PC-3 (cell line): Measurements from ENCODE around the gene KANSL1L. TPM values are rescaled to one million over a fixed set of nuclear protein-coding genes. Genes with fewer than 3 reads are reported as not detected.

ENCODE experiments used
- ATAC-seq: fragments of 200-7000 bp; cut with Tn5 transposase; 2 replicates; pipeline ENCODE4 v1.9.1; 2020; ENCODE audit warnings: mild to moderate bottlenecking, moderate library complexity
- BruUV-seq: library from RNA; stranded (reverse); fragments of 400-500 nt; replicated peaks from 2 replicates; lab custom pipeline; 2021; lab: Mats Ljungman, UMichigan
- CTCF ChIA-PET: fragments of 300-600 bp; sonication (Branson Sonifier 250); formaldehyde crosslinking; loops from one replicate; lab custom pipeline; 2022; ENCODE audit warnings: antibody characterized with exemption; lab: Charles Lee
- POLR2A ChIA-PET: fragments of 300-600 bp; sonication (Branson Sonifier 250); formaldehyde crosslinking; loops from one replicate; lab custom pipeline; 2022; ENCODE audit warnings: antibody characterized with exemption; ENCODE audit not compliant: unreplicated experiment; lab: Charles Lee
- DNase-seq: peaks from one replicate; pipeline ENCODE4 v3.0.0-alpha.2; 2015
- H2AFZ ChIP-seq: fragments of 300-600 bp; sonication (generic); 2 replicates; pipeline ENCODE4 v1.6.0; 2016; ENCODE audit warnings: antibody characterized with exemption, low read length
- H3F3A ChIP-seq: fragments of 300-600 bp; sonication (generic); one replicate; pipeline ENCODE4 v1.6.0; 2017; ENCODE audit warnings: antibody characterized with exemption, low read length, control low read depth, mild to moderate bottlenecking; ENCODE audit not compliant: unreplicated experiment
- H3K27ac ChIP-seq: fragments of 300-600 bp; sonication (generic); 2 replicates; pipeline ENCODE4 v1.5.1; 2016; ENCODE audit warnings: mild to moderate bottlenecking, low read length
- H3K27me3 ChIP-seq: fragments of 300-600 bp; sonication (generic); 2 replicates; pipeline ENCODE4 v1.6.1; 2016; ENCODE audit warnings: low read length, mixed read lengths
- H3K36me3 ChIP-seq: fragments of 300-600 bp; sonication (generic); 2 replicates; pipeline ENCODE4 v1.6.1; 2016; ENCODE audit warnings: low read depth, mixed run types, low read length, mixed read lengths
- H3K4me1 ChIP-seq: fragments of 300-600 bp; sonication (generic); 2 replicates; pipeline ENCODE4 v1.5.1; 2016; ENCODE audit warnings: low read length; ENCODE audit not compliant: insufficient read depth
- H3K4me2 ChIP-seq: fragments of 300-600 bp; sonication (generic); 2 replicates; pipeline ENCODE4 v1.6.0; 2016; ENCODE audit warnings: low read length
- H3K4me3 ChIP-seq: fragments of 300-600 bp; sonication (generic); 2 replicates; pipeline ENCODE4 v1.5.1; 2016; ENCODE audit warnings: mild to moderate bottlenecking, low read length, mixed read lengths
- H3K79me2 ChIP-seq: fragments of 300-600 bp; sonication (generic); 2 replicates; pipeline ENCODE4 v1.6.1; 2017; ENCODE audit warnings: low read length, mixed read lengths
- H3K9ac ChIP-seq: fragments of 300-600 bp; sonication (generic); 2 replicates; pipeline ENCODE4 v1.6.0; 2016; ENCODE audit warnings: mild to moderate bottlenecking, low read length
- H3K9me2 ChIP-seq: fragments of 300-600 bp; sonication (generic); replicated peaks from 2 replicates; pipeline ENCODE4 v1.6.1; 2016; ENCODE audit warnings: mixed run types, low read length, mixed read lengths
- H3K9me3 ChIP-seq: fragments of 300-600 bp; sonication (generic); 2 replicates; pipeline ENCODE4 v1.6.1; 2016; ENCODE audit warnings: low read length, mixed read lengths
- H4K20me1 ChIP-seq: fragments of 300-600 bp; sonication (generic); 2 replicates; pipeline ENCODE4 v1.6.1; 2016; ENCODE audit warnings: low read length, mixed read lengths
- CTCF ChIP-seq: fragments of 300-600 bp; sonication (generic); conservative IDR thresholded peaks from 2 replicates; pipeline ENCODE4 v1.5.1; 2017; ENCODE audit warnings: antibody characterized with exemption, low read depth, mild to moderate bottlenecking, low read length
- EZH2 ChIP-seq: fragments of 300-600 bp; sonication (generic); IDR thresholded peaks from one replicate; pipeline ENCODE4 v1.6.1; 2017; ENCODE audit warnings: antibody characterized with exemption, mild to moderate bottlenecking, low read length; ENCODE audit not compliant: unreplicated experiment
- EZH2phosphoT487 ChIP-seq: fragments of 300-600 bp; sonication (generic); IDR thresholded peaks from 2 replicates; pipeline ENCODE4 v1.6.1; 2018; ENCODE audit warnings: mild to moderate bottlenecking, antibody characterized with exemption, low read length, borderline replicate concordance
- intact Hi-C: fragments of 100-400 bp; cut with micrococcal nuclease; formaldehyde crosslinking; loops from 2 replicates; pipeline ENCODE4 v1.9.0; 2023
- total RNA-seq: library from RNA; depleted of rRNA; stranded (reverse); fragments of >200 nt; gene quantifications from 2 replicates; pipeline ENCODE4 v1.2.3, GENCODE V29; 2014

The KANSL1L gene
- total RNA-seq, 1 experiment from 2014 or later: 2.3 TPM

- DNase-seq (peak; percentile 62), ATAC-seq (peak; percentile 74)
- Histone ChIP-seq H3K9ac (no peak overlapping the region), H4K20me1 (no peaks in the 10 kb centered on the region), H3K36me3 (no peaks in the 10 kb centered on the region), H3K4me3 (no peak overlapping the region), H3K4me1 (no peaks in the 10 kb centered on the region), H3K79me2 (no peaks in the 10 kb centered on the region), H3K27me3 (peaks cover 3% of the 10 kb centered on the region; the same call in 1 of the 2 replicates), H3K27ac (no peak overlapping the region), H3F3A (no peaks in the 10 kb centered on the region), H3K9me2 (no peaks in the 10 kb centered on the region), H3K9me3 (no peaks in the 10 kb centered on the region), H2AFZ (peak overlapping the region; percentile 54; the same call in 1 of the 2 replicates), H3K4me2 (peak overlapping the region; percentile 46)
- intact Hi-C loops: loop anchor here (1.0 kb wide), 2 partner anchors 122 to 126 kb away; no protein-coding TSS in a partner anchor
- POLR2A ChIA-PET: no interaction called here
- CTCF ChIA-PET: interaction anchor here (0.6 to 1.9 kb wide), 4 partner anchors 13 to 1666 kb away, joined by 3 to 6 read pairs (median 4); partner anchors contain the start of gene PTH2R
- no peak for TF ChIP-seq EZH2
- TF ChIP-seq EZH2phosphoT487: no peak
- TF ChIP-seq CTCF: peak; percentile 80
- no TSS peak for BruUV-seq
Observed at GRCh38 chr2:210072922-210073509, 98.2 kb downstream of the KANSL1L start.

- Histone ChIP-seq H3K36me3 (no peaks in the 10 kb centered on the region), H3K4me2 (no peak overlapping the region), H3K27ac (no peak overlapping the region), H3K27me3 (peaks cover 3% of the 10 kb centered on the region; the same call in 1 of the 2 replicates), H3K9me3 (no peaks in the 10 kb centered on the region), H2AFZ (no peak overlapping the region), H3K4me1 (no peaks in the 10 kb centered on the region), H3K9ac (no peak overlapping the region), H4K20me1 (no peaks in the 10 kb centered on the region), H3K4me3 (no peak overlapping the region), H3K79me2 (no peaks in the 10 kb centered on the region), H3K9me2 (no peaks in the 10 kb centered on the region), H3F3A (no peaks in the 10 kb centered on the region)
- DNase-seq (no peak), ATAC-seq (no peak)
- ChIA-PET POLR2A (no interaction called here), CTCF (interaction anchor here (0.6 to 1.9 kb wide), 3 partner anchors 14 to 126 kb away, joined by 3 to 5 read pairs (median 4); no protein-coding TSS in a partner anchor)
- no TSS peak for BruUV-seq
- TF ChIP-seq EZH2 (no peak), CTCF (no peak)
- intact Hi-C loops: no loop called here
Observed at GRCh38 chr2:210072493-210072892, 98.7 kb downstream of the KANSL1L start.

GRCh38 chr2:210063306-210063705, 107.9 kb downstream of the KANSL1L start:
- Histone ChIP-seq H3K79me2 (no peaks in the 10 kb centered on the region), H3K4me1 (no peaks in the 10 kb centered on the region), H2AFZ (no peak overlapping the region), H3K9ac (no peak overlapping the region), H3F3A (no peaks in the 10 kb centered on the region), H3K27me3 (no peaks in the 10 kb centered on the region), H3K36me3 (no peaks in the 10 kb centered on the region), H3K4me3 (no peak overlapping the region), H3K4me2 (no peak overlapping the region), H4K20me1 (no peaks in the 10 kb centered on the region), H3K9me3 (no peaks in the 10 kb centered on the region), H3K27ac (no peak overlapping the region), H3K9me2 (no peaks in the 10 kb centered on the region)
- no TSS peak for BruUV-seq
- no peak for ATAC-seq
- intact Hi-C loops: no loop called here
- TF ChIP-seq CTCF (no peak), EZH2phosphoT487 (no peak), EZH2 (no peak)
- POLR2A ChIA-PET: no interaction called here
- CTCF ChIA-PET: no interaction called here
- no peak for DNase-seq
